PC-9 (cell line): Measurements from ENCODE around the gene BMPR1B. TPM values are rescaled to one million over a fixed set of nuclear protein-coding genes. Genes with fewer than 3 reads are reported as not detected.
"Not testable (repeated sequence)": the region's sequence is repeated elsewhere in the genome, so short reads cannot be mapped to it uniquely, and the experiment has no call there.

Source experiments
- BruUV-seq: library from RNA; stranded (reverse); fragments of 400-500 nt; replicated peaks from 2 replicates; lab custom pipeline; 2021; lab: Mats Ljungman, UMichigan
- CTCF ChIA-PET: fragments of 300-600 bp; sonication (Branson Sonifier 250); formaldehyde crosslinking; loops from one replicate; lab custom pipeline; 2022; ENCODE audit warnings: antibody characterized with exemption; lab: Charles Lee
- POLR2A ChIA-PET: fragments of 300-600 bp; sonication (Branson Sonifier 250); formaldehyde crosslinking; loops from one replicate; lab custom pipeline; 2022; ENCODE audit warnings: antibody characterized with exemption; ENCODE audit not compliant: unreplicated experiment; lab: Charles Lee
- DNase-seq, 2 experiments: peaks; one replicate each; pipeline versions ENCODE4 v3.0.0 to v3.0.0-alpha.2; 2015 to 2022; ENCODE audit warnings: mixed read lengths in 1 of 2
- H2AFZ ChIP-seq: fragments of 200-600 bp; sonication (generic); 2 replicates; pipeline ENCODE4 v1.8.1; 2017; ENCODE audit warnings: antibody characterized with exemption
- H3F3A ChIP-seq: fragments of 200-600 bp; sonication (generic); 2 replicates; pipeline ENCODE4 v1.8.1; 2017; ENCODE audit warnings: antibody characterized with exemption, mild to moderate bottlenecking, low read depth; ENCODE audit not compliant: insufficient read depth
- H3K27ac ChIP-seq: fragments of 200-600 bp; sonication (generic); 2 replicates; pipeline ENCODE4 v1.6.1; 2016; ENCODE audit warnings: mixed run types
- H3K27me3 ChIP-seq: fragments of 200-600 bp; sonication (generic); 2 replicates; pipeline ENCODE4 v1.6.1; 2016; ENCODE audit warnings: low read depth, mixed run types; ENCODE audit not compliant: insufficient read depth
- H3K36me3 ChIP-seq: fragments of 200-600 bp; sonication (generic); 2 replicates; pipeline ENCODE4 v1.6.1; 2016; ENCODE audit warnings: low read depth, mixed run types
- H3K4me1 ChIP-seq: fragments of 200-600 bp; sonication (generic); replicated peaks from 2 replicates; pipeline ENCODE4 v1.6.1; 2016; ENCODE audit warnings: mixed run types; ENCODE audit not compliant: insufficient read depth
- H3K4me2 ChIP-seq: fragments of 200-600 bp; sonication (generic); 2 replicates; pipeline ENCODE4 v1.6.1; 2017; ENCODE audit warnings: mixed run types
- H3K4me3 ChIP-seq: fragments of 200-600 bp; sonication (generic); 2 replicates; pipeline ENCODE4 v1.6.1; 2016; ENCODE audit warnings: mixed run types
- H3K79me2 ChIP-seq: fragments of 200-600 bp; sonication (generic); 2 replicates; pipeline ENCODE4 v1.6.1; 2017; ENCODE audit warnings: low read depth, mixed run types
- H3K9me2 ChIP-seq: fragments of 200-600 bp; sonication (generic); 2 replicates; pipeline ENCODE4 v1.8.1; 2017; ENCODE audit warnings: mild to moderate bottlenecking; ENCODE audit not compliant: insufficient read depth
- H3K9me3 ChIP-seq: fragments of 200-600 bp; sonication (generic); 2 replicates; pipeline ENCODE4 v1.8.1; 2016; ENCODE audit warnings: low read depth; ENCODE audit not compliant: insufficient read depth
- H4K20me1 ChIP-seq: fragments of 200-600 bp; sonication (generic); 2 replicates; pipeline ENCODE4 v1.8.1; 2017; ENCODE audit not compliant: insufficient read depth
- CTCF ChIP-seq: fragments of 200-600 bp; sonication (generic); conservative IDR thresholded peaks from 2 replicates; pipeline ENCODE4 v1.6.1; 2017; ENCODE audit warnings: mixed run types, antibody characterized with exemption, mild to moderate bottlenecking, moderate library complexity
- EZH2 ChIP-seq: fragments of 200-600 bp; sonication (generic); IDR thresholded peaks from 2 replicates; pipeline ENCODE4 v1.8.0; 2017; ENCODE audit warnings: antibody characterized with exemption, low read depth
- intact Hi-C: fragments of 100-400 bp; cut with micrococcal nuclease; formaldehyde crosslinking; loops from one replicate; pipeline ENCODE4 v1.10.0; 2022; ENCODE audit not compliant: unreplicated experiment
- total RNA-seq: library from RNA; stranded (reverse); gene quantifications from 2 replicates; pipeline ENCODE4 v1.2.3, GENCODE V29; 2021

BMPR1B gene
- total RNA-seq, 1 experiment from 2014 or later = 1.1 TPM

- Histone ChIP-seq H2AFZ (no peak overlapping the region), H3K4me2 (no peak overlapping the region), H3K4me3 (no peak overlapping the region), H3K27ac (no peak overlapping the region), H3F3A (no peaks in the 10 kb centered on the region), H4K20me1 (no peaks in the 10 kb centered on the region), H3K4me1 (no peaks in the 10 kb centered on the region), H3K36me3 (no peaks in the 10 kb centered on the region), H3K9me2 (no peaks in the 10 kb centered on the region), H3K9me3 (no peaks in the 10 kb centered on the region), H3K27me3 (no peaks in the 10 kb centered on the region), H3K79me2 (no peaks in the 10 kb centered on the region)
- no peak for DNase-seq
- intact Hi-C loops = loop anchor here (2.0 to 10.0 kb wide), 3 partner anchors 137 to 429 kb away; no protein-coding TSS in a partner anchor
- no peak for TF ChIP-seq CTCF
- no peak for TF ChIP-seq EZH2
- ChIA-PET POLR2A (no interaction called here), CTCF (no interaction called here)
- no TSS peak for BruUV-seq
Measured at GRCh38 chr4:95167805-95168204, 410.1 kb downstream of the BMPR1B start.

GRCh38 chr4:95170176-95170575 lies 412.4 kb downstream of the BMPR1B start:
- no TSS peak for BruUV-seq
- no peaks in the 10 kb centered on the region for H3K9me3 ChIP-seq
- DNase-seq = no peak
- ChIA-PET CTCF (interaction anchor here (0.6 kb wide), 1 partner anchor 14 kb away, joined by 3 read pairs; no protein-coding TSS in a partner anchor), POLR2A (no interaction called here)
- no peak overlapping the region for H2AFZ ChIP-seq
- intact Hi-C loops = no loop called here
- H3K27ac ChIP-seq = no peak overlapping the region
- H3K4me2 ChIP-seq = no peak overlapping the region
- no peak overlapping the region for H3K4me3 ChIP-seq
- TF ChIP-seq CTCF (no peak), EZH2 (no peak)
- no peaks in the 10 kb centered on the region for H3K36me3 ChIP-seq
- H3K9me2 ChIP-seq = no peaks in the 10 kb centered on the region
- no peaks in the 10 kb centered on the region for H3K4me1 ChIP-seq
- no peaks in the 10 kb centered on the region for H3K27me3 ChIP-seq
- no peaks in the 10 kb centered on the region for H4K20me1 ChIP-seq
- H3F3A ChIP-seq = no peaks in the 10 kb centered on the region
- no peaks in the 10 kb centered on the region for H3K79me2 ChIP-seq

GRCh38 chr4:95171377-95171776 lies 413.6 kb downstream of the BMPR1B start:
- BruUV-seq, H4K20me1 ChIP-seq, H3K4me2 ChIP-seq, DNase-seq, POLR2A ChIA-PET, H3K36me3 ChIP-seq, H3F3A ChIP-seq, H3K9me2 ChIP-seq, H3K4me1 ChIP-seq, intact Hi-C loops, H3K4me3 ChIP-seq, CTCF ChIA-PET, H3K9me3 ChIP-seq, H3K27ac ChIP-seq, H3K79me2 ChIP-seq, H2AFZ ChIP-seq, H3K27me3 ChIP-seq: not testable (repeated sequence)

GRCh38 chr4:95178938-95179337 lies 421.2 kb downstream of the BMPR1B start:
- no peaks in the 10 kb centered on the region for H3F3A ChIP-seq
- no peak overlapping the region for H3K27ac ChIP-seq
- H3K9me2 ChIP-seq = no peaks in the 10 kb centered on the region
- POLR2A ChIA-PET = no interaction called here
- H3K9me3 ChIP-seq = no peaks in the 10 kb centered on the region
- no peaks in the 10 kb centered on the region for H3K4me1 ChIP-seq
- no peak overlapping the region for H3K4me3 ChIP-seq
- no peak for TF ChIP-seq EZH2
- no peak for TF ChIP-seq CTCF
- no peaks in the 10 kb centered on the region for H3K36me3 ChIP-seq
- no peaks in the 10 kb centered on the region for H3K79me2 ChIP-seq
- intact Hi-C loops = no loop called here
- no peaks in the 10 kb centered on the region for H4K20me1 ChIP-seq
- no peaks in the 10 kb centered on the region for H3K27me3 ChIP-seq
- H3K4me2 ChIP-seq = no peak overlapping the region
- no peak overlapping the region for H2AFZ ChIP-seq
- CTCF ChIA-PET = no interaction called here
- BruUV-seq = no TSS peak
- DNase-seq = no peak
